Activated T-helper 9 cell treated with anti-CD3 and anti-CD28 coated beads, Interleukin-2, amount 50 U/mL, for 16 hours (primary cell): ENCODE measurements around the gene CD7.

Experiments used
- DNase-seq: peaks from one replicate; pipeline ENCODE4 v3.0.0-alpha.2; 2020; ENCODE audit warnings: low read depth

CD7 gene

DNA sequence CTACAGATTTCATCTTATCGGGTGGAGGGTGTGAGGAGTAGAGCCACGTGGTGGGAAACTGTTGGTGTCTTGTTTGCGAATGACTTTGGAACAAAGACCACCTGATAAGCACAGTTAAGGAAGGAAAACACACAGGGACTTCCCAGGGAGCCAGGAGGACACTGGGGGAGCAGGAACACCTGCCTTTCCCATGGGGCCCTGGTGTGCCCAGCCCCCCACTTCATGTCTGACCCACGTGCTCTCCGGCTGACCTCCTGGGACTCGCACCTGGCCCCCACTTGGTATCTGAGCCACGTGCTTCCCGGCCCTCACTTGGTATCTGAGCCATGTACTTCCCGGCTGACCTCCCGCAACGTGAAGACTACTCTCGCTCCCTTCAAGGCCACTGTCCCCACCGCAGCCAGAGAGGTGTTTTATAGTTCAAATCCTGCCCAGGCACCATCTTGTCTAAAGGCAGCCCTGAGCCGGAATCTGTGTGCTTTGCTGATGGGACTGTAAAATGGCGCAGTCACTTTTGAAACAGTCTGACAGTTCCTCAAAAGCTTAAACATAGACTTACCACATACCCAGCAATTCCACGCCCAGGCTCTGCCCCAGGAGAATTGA lies 38.5 kb downstream of the CD7 start:
- DNase-seq, result no peak

DNA sequence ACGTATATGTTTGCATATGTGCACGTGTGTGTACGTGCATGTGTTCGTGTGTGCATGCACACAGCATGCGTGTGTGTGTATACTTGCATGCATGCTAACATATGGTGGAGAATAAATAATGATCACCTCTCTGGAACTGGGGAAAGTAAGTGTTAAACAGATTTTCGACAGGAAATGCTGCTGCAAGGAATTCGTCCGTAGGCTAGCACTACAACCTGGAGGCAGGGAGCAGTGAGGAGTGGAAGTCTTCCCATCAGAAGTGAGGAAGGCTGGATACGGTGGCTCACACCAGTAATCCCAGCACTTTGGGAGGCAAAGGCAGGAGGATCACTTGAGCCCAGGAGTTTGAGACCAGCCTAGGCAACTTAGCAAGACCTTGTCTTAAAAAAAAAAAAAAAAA lies 39.1 kb downstream of the CD7 start:
- no peak for DNase-seq

DNA sequence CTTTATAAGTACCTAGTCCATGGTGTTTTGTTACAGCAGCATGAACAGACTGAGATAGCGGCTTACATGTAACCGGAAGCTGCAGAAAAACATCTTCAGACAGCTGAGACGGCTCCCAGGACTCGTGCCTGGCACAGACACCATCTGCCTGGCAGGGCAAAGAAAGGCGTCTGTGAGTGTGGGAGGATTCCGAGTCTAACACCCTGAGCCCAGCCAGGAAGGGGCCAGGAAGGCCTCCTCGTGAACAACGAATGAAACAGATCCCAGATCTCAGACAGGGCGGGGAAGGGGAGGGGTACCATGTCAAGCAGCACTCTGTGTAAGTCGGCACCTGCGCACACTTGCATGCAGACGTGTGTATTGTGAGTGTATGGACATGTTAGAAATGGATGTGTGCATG lies 39.6 kb downstream of the CD7 start:
- DNase-seq, result no peak

DNA sequence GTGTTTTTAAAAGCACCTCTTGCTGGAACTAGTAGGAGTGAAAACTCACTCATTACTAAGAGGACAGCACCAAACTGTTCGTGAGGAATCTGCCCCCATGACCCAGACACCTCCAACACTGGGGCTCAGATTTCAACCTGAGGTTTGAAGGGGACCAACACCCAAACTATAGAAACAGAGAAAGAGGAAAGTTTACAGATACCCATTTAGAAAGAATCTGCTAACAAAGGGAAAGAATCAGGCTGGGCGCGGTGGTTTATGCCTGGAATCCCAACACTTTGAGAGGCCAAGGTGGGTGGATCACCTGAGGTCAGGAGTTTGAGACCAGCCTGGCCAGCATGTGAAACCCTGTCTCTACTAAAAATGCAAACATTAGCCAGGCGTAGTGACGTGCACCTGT lies 40.5 kb downstream of the CD7 start:
- DNase-seq, result no peak

DNA sequence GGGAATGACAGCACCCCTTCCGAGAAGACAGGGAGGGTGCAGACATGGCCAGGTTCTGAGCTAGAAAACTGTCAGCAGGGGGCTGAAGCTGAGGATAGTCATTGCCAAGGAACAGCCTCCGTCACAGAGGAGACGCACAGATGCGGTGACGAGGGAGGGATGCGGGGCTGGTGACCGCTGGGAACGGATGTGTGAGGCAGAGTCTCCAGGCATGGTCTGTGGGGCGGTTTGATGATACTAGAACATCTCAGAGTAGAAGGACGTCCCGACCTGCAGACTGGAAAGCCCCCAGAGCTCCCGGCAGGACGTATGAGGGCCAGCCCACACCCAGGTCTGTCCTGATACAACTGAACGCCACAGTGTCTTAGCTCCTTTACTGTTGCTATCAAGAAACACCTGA lies 42.1 kb downstream of the CD7 start:
- no peak for DNase-seq

DNA sequence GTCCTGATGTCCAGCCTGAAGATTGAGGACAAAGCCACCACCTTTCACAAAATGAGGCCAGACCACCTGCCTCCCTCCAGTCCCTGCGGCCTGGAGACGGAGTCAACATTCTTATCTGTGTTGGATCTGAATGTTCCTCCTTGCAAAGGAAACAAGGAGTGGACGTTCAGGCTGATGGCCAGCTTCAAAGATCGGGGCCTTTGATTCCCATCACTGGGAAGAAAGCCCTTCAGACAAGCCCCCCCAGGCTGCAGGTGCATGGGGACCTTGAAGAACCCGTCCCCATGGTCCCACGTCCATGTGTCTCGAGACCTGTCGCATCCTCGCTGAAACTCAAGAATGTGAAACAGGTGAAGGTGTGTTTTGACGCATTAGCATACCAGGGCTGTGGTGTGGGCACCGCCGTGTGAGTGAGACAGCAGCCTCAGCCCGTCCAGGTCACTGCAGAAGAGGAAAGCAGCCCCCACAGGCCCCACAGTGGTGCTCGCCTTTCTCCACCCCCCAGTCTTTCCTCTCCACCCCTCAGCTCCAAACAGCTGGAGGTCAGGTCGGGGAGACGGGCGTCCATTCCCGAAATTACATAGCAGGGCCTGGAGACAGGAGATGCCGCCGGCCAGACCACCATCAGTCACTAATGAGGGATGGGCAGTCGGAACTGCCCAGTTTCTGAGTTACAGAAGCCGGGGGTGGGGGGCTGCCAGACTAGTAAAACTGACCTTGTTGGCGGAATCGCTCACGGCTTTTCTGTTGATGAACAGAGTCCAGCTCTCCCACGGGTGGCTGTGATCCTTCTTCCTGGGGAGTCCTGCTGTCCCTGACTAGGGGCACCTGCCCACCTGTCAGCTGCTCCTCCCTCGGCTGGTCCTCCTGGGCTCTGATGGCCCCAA lies 43.0 kb downstream of the CD7 start:
- DNase-seq, result no peak

DNA sequence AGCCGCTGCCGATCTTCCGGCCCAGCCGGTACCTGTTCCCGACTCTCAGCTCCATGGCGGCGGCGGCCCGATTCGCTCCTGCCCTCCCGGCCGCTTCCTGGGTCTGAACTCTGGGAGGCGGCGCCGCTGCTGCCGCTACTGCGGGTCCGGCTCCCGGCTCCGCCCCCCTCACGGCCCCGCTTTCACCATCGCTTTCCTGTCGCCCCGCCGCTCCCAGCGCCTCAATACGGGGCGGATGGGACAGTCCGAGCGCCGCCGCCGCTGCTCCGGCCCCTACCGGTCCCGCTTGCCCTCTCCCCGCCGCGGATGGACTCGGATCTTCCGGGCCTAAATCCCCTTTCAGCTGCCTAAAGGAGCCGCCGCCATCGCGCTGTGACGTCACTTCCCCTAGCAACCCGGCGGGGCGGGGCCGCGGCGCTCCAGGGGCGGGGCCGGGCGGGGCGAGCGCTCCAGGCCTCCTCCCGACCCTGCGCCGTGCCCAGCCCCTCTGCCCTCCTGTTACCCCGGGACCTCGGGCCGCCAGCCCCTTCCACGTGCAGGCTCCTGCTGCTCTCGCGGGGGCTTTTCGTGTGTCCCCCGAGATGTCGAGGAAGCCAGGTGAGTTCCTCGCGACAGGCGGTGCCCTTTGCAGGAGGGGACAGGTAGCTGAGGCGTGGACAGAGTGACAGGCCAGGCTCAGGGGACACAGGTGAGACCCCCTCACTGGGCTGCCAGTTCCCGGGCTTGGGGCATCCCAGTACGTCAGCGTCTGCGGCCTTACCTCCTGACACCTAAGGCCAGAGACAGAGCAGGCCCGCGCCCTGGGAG lies 43.9 kb downstream of the CD7 start, which contains the start of gene CSNK1D:
Gene CSNK1D (minus strand): TSS at position 374 of the 807 bp plus-strand sequence. CDS start 319 bp downstream, at position 55.
- DNase-seq, result peak; percentile 88

DNA sequence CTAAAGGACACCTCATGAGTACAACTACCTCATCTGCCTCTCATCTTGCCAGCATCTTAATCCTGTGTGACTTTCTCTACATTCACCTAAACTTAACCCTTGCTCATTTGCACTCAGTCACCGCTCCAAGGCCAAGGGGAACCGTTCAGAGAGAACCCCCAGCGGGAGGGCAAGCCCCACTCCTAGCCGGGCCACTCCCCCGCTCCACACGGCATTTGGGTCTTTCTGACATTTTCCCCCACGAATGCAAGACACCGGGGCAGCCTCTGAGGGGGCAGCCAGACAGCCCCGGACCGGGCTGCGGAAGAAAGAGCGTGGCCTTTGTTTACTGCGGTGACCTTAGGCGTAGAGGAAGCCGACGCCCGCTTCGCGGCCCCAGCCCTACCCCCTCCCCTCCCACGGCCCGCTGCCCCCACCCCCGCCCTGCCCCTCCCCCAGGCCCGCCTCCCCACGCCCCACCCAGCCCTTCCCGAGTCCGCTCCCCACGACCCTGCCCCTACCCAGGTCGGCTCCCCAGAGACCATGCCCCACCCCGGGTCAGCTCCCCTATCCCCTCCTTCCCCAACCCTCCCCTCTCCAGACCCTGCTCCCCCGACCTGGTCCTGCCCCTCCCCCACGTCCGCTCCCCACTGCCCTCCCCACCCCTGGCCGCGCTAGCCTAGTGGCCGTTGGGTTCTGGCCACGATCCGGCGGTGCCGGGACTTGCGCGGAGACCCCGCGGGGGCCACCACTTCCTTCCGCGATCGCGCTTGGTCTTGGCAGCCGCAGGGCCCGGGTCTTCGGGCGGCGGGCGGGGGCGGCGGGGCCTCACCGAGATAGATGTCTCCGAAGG lies 44.7 kb downstream of the CD7 start:
- peak; percentile 18 for DNase-seq

DNA sequence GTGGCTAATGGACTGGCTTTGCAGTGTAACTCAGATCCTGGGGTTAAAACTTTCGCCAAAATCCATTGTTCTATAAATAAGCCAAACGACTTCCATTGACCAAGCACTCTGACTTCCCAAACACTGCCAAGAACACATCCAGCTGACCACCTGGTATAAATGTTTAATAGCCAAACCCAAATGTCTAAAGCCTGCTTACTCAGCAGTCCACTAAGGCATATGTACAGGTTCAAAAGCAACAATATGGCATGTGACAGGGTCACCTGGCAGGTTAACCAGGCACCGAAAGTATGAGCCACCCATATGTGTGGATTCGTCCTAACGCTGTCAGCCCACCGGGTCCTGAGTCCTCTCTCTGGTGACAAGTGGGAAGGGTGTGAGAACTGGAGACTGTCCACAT lies 46.0 kb downstream of the CD7 start:
- DNase-seq, result no peak

DNA sequence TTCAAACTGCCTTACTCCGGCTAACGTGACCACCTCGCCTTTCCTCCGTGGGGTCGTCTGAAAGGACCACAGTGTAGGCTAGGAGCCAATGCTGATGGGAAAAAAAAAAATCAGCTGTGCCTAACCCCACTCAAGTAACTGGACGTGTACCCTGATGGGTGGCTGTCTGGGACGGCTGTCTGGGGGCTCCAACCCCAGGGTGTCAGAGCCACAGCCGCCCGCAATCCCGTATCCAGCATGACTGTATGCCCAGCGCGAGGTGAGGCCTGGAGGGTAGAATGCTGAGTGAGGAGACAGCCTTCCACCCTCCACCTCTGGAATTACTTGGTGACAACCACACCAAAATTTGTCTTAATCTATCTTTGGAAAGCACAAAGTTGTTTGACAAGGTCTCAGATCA lies 46.8 kb downstream of the CD7 start:
- no peak for DNase-seq

DNA sequence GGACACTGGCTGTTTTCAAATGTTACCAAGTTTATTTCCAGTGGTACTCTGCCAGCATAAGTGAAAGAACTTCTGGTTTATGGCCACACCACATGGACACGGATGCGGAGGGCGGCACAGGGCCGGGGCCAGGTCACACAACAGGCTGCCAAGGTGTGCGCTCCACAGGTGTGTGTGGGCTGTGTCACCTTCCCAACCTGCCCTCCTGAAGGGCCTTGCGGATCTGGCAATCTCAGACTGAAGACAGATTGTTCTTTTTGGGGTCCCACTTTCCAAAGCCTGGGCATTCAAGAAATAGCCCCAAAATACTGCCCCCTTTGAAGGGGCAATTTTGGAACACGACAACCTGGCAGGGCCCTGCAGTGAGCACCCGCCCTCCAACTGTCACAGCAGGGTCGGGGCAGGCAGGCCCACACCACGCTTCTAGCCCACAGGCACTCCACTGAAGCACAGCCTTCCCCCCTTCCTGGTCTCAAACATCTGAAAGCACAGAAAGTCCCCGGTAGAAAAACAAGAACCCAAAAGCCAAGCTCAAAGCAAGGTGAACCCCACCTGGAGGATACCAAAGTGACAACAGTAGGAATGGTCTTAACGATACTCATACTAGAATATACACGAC lies 47.4 kb downstream of the CD7 start:
- no peak for DNase-seq

DNA sequence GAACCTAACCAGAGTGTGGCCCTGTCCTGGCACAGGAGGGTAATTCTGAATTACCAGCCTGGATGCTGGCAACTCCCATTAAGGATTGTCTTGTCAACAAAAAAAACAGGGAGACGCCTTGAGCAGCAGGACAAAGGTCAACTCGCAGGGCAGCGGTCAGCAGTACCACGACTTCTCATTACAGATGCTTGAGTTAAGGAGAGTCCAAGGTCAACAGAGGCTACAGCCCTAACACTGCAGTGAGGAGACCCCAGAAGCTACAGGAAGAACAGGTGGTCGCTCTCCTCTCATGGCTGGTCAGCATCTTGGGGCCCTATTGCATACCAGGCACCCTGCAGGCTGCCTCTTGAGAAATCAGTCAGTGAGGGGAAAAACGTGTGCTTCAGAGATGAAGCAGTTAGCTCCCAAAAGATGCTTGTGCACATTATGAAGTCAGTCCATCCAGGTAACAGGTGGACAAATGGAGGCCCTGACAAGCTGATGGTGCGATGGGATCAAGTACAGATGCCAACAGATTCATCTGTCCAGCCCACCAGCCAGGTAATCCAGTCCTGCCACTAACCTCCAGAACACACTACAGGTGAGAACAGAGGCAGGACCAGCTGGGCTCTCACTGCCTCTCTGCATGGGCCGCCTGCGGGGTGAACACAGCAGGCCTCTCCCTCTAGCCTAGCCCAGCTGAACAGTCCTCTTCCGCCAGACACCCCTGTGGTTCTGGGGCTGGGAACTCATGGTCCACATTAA lies 48.1 kb downstream of the CD7 start:
- no peak for DNase-seq

DNA sequence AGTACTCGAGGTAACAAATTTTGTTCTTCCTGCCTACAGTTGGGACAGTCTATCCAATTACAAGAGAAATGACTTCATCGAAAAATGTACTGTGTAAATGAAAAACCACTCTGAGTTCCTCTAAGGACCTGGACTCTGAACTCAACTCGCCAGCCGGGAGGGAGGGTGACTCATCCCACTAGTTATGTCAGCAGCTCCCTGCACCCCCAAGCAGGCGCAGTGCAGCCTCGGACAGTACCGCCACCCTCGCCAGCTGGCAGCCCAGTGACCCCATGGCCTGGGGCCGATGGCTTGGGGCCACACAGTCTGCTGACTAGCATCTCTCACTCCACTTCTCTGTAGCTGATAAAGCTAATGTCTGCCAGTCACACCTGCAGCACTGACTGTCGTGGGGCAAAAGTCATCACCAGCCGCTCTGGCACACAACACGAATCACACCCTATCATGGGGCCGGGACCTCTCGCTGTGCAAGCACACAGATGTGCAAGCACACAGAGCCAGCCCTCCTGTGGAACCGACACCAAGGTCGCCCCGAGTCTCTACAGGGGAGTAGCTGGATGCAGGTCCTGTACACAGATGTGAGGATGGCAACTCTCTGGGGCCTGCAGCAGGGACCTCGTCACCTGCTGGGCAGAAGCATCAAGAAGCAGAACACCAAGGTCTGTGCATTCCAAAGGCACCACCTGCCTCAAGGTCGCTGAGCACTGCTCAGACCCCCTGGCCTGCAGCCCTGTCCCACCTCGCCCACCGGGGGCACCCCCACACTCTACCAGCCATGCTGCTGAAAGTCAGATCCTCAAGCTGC lies 49.6 kb downstream of the CD7 start:
- DNase-seq, result no peak

DNA sequence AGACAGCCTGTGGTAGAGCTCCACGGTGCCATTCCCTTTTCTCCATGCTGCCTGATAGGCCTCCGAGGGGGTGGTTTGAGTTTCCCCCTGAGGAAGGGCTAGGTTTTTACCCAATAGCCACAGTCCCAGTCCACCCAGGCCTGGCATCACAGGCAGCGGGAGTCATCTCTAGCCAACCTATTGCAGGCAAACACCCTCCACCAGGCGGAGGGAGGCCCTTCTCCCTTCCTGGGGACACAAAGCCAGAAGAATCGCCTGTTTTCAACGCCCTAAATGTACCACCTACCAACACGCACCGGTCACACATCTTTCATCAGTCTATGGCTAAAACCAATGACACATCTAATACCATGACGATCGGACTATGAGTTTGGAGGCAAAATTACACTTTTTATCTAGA lies 51.3 kb downstream of the CD7 start:
- DNase-seq, result no peak
